A673 (cell line): Measurements from ENCODE around the gene ELF1.

Source experiments
- CTCF ChIP-seq: fragments of 300-800, 200-600 bp; sonication (generic); conservative IDR thresholded peaks from 2 replicates; pipeline ENCODE4 v1.5.1; 2017; ENCODE audit warnings: low read depth, mild to moderate bottlenecking, antibody characterized with exemption, low read length, moderate library complexity, mixed read lengths
- EZH2 ChIP-seq: fragments of 200-600 bp; sonication (generic); IDR thresholded peaks from 2 replicates; pipeline ENCODE4 v1.6.1; 2017; ENCODE audit warnings: borderline replicate concordance, low read depth, mild to moderate bottlenecking, mixed read lengths, antibody characterized with exemption, low read length; ENCODE audit not compliant: poor library complexity, severe bottlenecking

GRCh38 chr13:40999416-40999815, 19.7 kb downstream of the ELF1 start:
- TF ChIP-seq CTCF (no peak), EZH2 (no peak)
